MM.1S (cell line): Measurements from ENCODE around the gene GNAQ.

Experiments used
- DNase-seq: peaks from one replicate; pipeline ENCODE4 v3.0.0-alpha.2; 2015
- H2AFZ ChIP-seq: fragments of 300-600 bp; sonication (generic); 2 replicates; pipeline ENCODE4 v1.6.0; 2016; ENCODE audit warnings: antibody characterized with exemption, low read length
- H3F3A ChIP-seq: fragments of 300-600 bp; sonication (generic); 2 replicates; pipeline ENCODE4 v1.6.1; 2016; ENCODE audit warnings: mild to moderate bottlenecking, antibody characterized with exemption, low read length, moderate library complexity, mixed read lengths; ENCODE audit not compliant: insufficient read depth
- H3K27ac ChIP-seq: fragments of 300-600 bp; sonication (generic); 2 replicates; pipeline ENCODE4 v1.5.1; 2016; ENCODE audit warnings: mild to moderate bottlenecking, low read length
- H3K27me3 ChIP-seq: fragments of 300-600 bp; sonication (generic); replicated peaks from 2 replicates; pipeline ENCODE4 v1.6.0; 2016; ENCODE audit warnings: low read length; ENCODE audit not compliant: insufficient read depth
- H3K36me3 ChIP-seq: fragments of 300-600 bp; sonication (generic); replicated peaks from 2 replicates; pipeline ENCODE4 v1.6.1; 2016; ENCODE audit warnings: mild to moderate bottlenecking, low read length, mixed read lengths; ENCODE audit not compliant: insufficient read depth
- H3K4me1 ChIP-seq: fragments of 300-600 bp; sonication (generic); 2 replicates; pipeline ENCODE4 v1.6.1; 2016; ENCODE audit warnings: low read length, mixed read lengths
- H3K4me2 ChIP-seq: fragments of 300-600 bp; sonication (generic); 2 replicates; pipeline ENCODE4 v1.6.0; 2016; ENCODE audit warnings: low read depth, low read length
- H3K4me3 ChIP-seq: fragments of 300-600 bp; sonication (generic); 2 replicates; pipeline ENCODE4 v1.5.1; 2016; ENCODE audit warnings: low read length, mixed read lengths
- H3K79me2 ChIP-seq: fragments of 300-600 bp; sonication (generic); 2 replicates; pipeline ENCODE4 v1.6.1; 2016; ENCODE audit warnings: mixed run types, low read length, mixed read lengths
- H3K9ac ChIP-seq: fragments of 300-600 bp; sonication (generic); 2 replicates; pipeline ENCODE4 v1.6.1; 2016; ENCODE audit warnings: low read length, mixed read lengths
- H3K9me2 ChIP-seq: fragments of 300-600 bp; sonication (generic); replicated peaks from 2 replicates; pipeline ENCODE4 v1.6.1; 2016; ENCODE audit warnings: mild to moderate bottlenecking, low read length, mixed read lengths; ENCODE audit not compliant: insufficient read depth
- H3K9me3 ChIP-seq: fragments of 300-600 bp; sonication (generic); replicated peaks from 2 replicates; pipeline ENCODE4 v1.6.1; 2016; ENCODE audit warnings: mild to moderate bottlenecking, low read length, mixed read lengths; ENCODE audit not compliant: insufficient read depth
- H4K20me1 ChIP-seq: fragments of 300-600 bp; sonication (generic); 2 replicates; pipeline ENCODE4 v1.6.1; 2016; ENCODE audit warnings: mild to moderate bottlenecking, low read length, moderate library complexity, mixed read lengths; ENCODE audit not compliant: insufficient read depth
- EZH2 ChIP-seq: fragments of 300-600 bp; sonication (generic); optimal IDR thresholded peaks from 2 replicates; pipeline ENCODE3; 2017; ENCODE audit warnings: low read depth, mild to moderate bottlenecking, antibody characterized with exemption, low read length, mixed read lengths
- EZH2phosphoT487 ChIP-seq: fragments of 300-600 bp; sonication (generic); IDR thresholded peaks from 2 replicates; pipeline ENCODE4 v1.6.1; 2018; ENCODE audit warnings: antibody characterized with exemption, low read length
- TF ChIP-seq, protein P1 (sequence below): fragments of 300-600 bp; sonication (generic); IDR thresholded peaks from 2 replicates; pipeline ENCODE4 v1.5.1; 2016; ENCODE audit warnings: antibody characterized with exemption, low read length, mixed read lengths

Gene GNAQ

DNA sequence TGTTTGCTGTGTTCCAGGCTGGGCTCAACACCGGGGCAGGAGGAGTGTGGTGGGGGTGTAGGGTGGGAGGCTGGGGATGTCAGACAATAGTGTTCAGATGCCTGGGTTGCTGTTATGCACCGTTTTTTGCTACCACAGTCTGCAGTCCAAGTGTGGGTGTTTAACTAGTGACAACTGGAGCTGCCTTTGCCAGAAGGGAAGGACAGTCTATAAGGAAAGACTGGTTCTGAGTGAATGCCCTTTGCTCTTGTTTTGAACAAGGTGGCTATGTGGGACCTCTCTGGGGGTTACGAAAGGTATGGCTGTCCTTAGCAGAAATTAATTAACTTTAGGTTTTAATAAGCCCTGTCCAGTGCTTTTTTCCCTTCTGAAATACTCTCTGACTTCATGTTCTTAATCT, 265.0 kb downstream of the GNAQ start:
- no peaks in the 10 kb centered on the region for H3K36me3 ChIP-seq
- no peaks in the 10 kb centered on the region for H3K9me2 ChIP-seq
- H2AFZ ChIP-seq: no peak overlapping the region
- no peaks in the 10 kb centered on the region for H3F3A ChIP-seq
- H3K79me2 ChIP-seq: no peaks in the 10 kb centered on the region
- no peaks in the 10 kb centered on the region for H4K20me1 ChIP-seq
- no peak for DNase-seq
- no peak overlapping the region for H3K9ac ChIP-seq
- no peaks in the 10 kb centered on the region for H3K9me3 ChIP-seq
- H3K4me2 ChIP-seq: no peak overlapping the region
- H3K27me3 ChIP-seq: no peaks in the 10 kb centered on the region
- H3K27ac ChIP-seq: no peak overlapping the region
- no peaks in the 10 kb centered on the region for H3K4me1 ChIP-seq
- TF ChIP-seq EZH2phosphoT487 (no peak), EZH2 (no peak)
- TF ChIP-seq, protein P1, sequence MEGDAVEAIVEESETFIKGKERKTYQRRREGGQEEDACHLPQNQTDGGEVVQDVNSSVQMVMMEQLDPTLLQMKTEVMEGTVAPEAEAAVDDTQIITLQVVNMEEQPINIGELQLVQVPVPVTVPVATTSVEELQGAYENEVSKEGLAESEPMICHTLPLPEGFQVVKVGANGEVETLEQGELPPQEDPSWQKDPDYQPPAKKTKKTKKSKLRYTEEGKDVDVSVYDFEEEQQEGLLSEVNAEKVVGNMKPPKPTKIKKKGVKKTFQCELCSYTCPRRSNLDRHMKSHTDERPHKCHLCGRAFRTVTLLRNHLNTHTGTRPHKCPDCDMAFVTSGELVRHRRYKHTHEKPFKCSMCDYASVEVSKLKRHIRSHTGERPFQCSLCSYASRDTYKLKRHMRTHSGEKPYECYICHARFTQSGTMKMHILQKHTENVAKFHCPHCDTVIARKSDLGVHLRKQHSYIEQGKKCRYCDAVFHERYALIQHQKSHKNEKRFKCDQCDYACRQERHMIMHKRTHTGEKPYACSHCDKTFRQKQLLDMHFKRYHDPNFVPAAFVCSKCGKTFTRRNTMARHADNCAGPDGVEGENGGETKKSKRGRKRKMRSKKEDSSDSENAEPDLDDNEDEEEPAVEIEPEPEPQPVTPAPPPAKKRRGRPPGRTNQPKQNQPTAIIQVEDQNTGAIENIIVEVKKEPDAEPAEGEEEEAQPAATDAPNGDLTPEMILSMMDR: no peak
- no peak overlapping the region for H3K4me3 ChIP-seq

DNA sequence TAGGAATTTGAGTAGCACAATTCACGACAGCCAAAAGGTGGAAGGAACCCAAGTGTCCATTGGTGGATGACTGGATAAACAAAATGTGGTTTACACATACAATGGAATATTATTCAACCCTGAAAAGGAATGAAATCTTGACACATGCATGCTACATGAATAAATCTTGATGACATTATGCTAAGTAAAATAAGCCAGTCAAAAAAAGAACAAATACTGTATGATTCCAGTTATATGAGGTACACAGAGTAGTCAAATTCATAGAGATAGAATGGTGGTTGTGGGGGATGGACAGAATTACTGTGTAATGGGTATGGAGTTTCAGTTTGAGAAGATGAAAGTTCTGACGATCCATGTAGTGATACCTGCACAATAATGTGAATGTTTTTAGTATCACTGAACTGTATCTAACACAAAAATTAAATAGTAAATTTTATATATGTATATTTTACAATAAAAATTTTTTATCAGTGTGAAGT, 265.8 kb downstream of the GNAQ start:
- no peak overlapping the region for H3K4me3 ChIP-seq
- no peaks in the 10 kb centered on the region for H3K4me1 ChIP-seq
- no peak overlapping the region for H3K9ac ChIP-seq
- no peak overlapping the region for H3K27ac ChIP-seq
- H3K79me2 ChIP-seq: no peaks in the 10 kb centered on the region
- no peaks in the 10 kb centered on the region for H4K20me1 ChIP-seq
- TF ChIP-seq EZH2 (no peak), EZH2phosphoT487 (no peak)
- TF ChIP-seq, protein P1: no peak
- H3F3A ChIP-seq: no peaks in the 10 kb centered on the region
- H3K9me2 ChIP-seq: no peaks in the 10 kb centered on the region
- H2AFZ ChIP-seq: no peak overlapping the region
- no peak for DNase-seq
- no peaks in the 10 kb centered on the region for H3K9me3 ChIP-seq
- H3K36me3 ChIP-seq: no peaks in the 10 kb centered on the region
- H3K4me2 ChIP-seq: no peak overlapping the region
- H3K27me3 ChIP-seq: no peaks in the 10 kb centered on the region

DNA sequence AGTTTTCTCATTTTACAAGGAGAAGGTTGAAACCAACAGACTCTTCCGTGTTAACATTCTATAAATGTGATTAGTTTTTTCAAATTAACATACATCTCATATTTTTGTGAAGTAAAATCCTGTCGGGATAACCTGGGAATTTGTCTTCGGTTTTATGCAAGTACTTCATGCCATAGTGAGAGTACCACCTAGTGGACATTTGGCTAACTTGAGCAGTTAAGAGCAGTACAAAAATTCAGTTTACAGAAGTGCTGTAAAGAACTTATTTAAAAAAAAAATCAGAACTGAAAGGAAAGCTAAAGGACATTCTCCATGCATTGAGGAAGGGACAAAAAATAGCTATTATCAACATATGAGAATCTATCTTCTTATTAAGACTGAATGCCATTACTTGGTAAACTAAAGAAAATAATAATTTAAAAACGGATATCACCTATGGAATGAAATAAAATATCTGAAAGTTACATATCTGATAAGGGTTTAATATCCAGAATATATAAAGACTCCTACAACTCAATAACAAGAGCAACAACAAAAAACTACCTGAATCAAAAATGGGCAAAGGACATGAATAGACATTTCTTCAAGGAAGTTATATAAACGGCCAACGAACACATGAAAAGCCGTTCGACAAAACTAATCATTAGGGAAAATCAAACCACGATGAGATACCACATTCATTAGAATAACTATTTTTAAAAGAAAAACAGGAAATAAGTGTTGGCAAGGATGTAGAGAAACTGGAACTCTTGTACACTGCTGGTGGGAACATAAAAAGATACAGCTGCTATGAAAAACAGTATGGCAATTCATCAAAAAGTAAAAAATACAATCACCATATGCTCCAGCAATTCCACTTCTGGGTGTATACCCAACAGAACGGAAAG, 266.5 kb downstream of the GNAQ start:
- H3K9me2 ChIP-seq: no peaks in the 10 kb centered on the region
- no peaks in the 10 kb centered on the region for H3K79me2 ChIP-seq
- no peaks in the 10 kb centered on the region for H3F3A ChIP-seq

More for the DNA sequence above, 266.5 kb downstream of the GNAQ start:
- H3K4me2 ChIP-seq: no peak overlapping the region
- no peak overlapping the region for H2AFZ ChIP-seq
- DNase-seq: no peak
- no peaks in the 10 kb centered on the region for H3K4me1 ChIP-seq
- no peaks in the 10 kb centered on the region for H3K27me3 ChIP-seq
- no peak overlapping the region for H3K27ac ChIP-seq
- no peaks in the 10 kb centered on the region for H4K20me1 ChIP-seq
- no peak overlapping the region for H3K9ac ChIP-seq
- TF ChIP-seq EZH2 (no peak), EZH2phosphoT487 (no peak)
- TF ChIP-seq, protein P1: peak; percentile 51
- no peaks in the 10 kb centered on the region for H3K9me3 ChIP-seq
- H3K4me3 ChIP-seq: no peak overlapping the region
- H3K36me3 ChIP-seq: no peaks in the 10 kb centered on the region
